H1 (cell line): Measurements from ENCODE around the gene UNC5B. TPM values are rescaled to one million over a fixed set of nuclear protein-coding genes. Genes with fewer than 3 reads are reported as not detected.

ENCODE experiments used
- CTCF ChIA-PET: fragments of 300-600 bp; sonication (Branson Sonifier 250); formaldehyde crosslinking; loops from one replicate; lab custom pipeline; 2021; ENCODE audit not compliant: partially characterized antibody; lab: Charles Lee
- POLR2A ChIA-PET: fragments of 300-600 bp; sonication (Branson Sonifier 250); formaldehyde crosslinking; loops from one replicate; lab custom pipeline; 2021; ENCODE audit warnings: inconsistent platforms; ENCODE audit not compliant: partially characterized antibody; lab: Charles Lee
- DNase-seq, 2 experiments: peaks; one replicate each; pipeline versions ENCODE4 v3.0.0 to v3.0.0-alpha.2; 2010 to 2022; ENCODE audit warnings: low spot score in 2 of 2, low read depth in 1 of 2, mixed read lengths in 1 of 2
- FAIRE-seq: peaks from 2 replicates; lab custom pipeline; 2011; peaks lifted over from hg19 to GRCh38; lab: Jason Lieb, UNC
- H2AFZ ChIP-seq: 2 replicates; pipeline ENCODE4 v1.8.1; 2012; ENCODE audit warnings: low read length, inconsistent platforms
- H2AK5ac ChIP-seq: 2 replicates; pipeline ENCODE4 v1.6.1; 2013; ENCODE audit warnings: low read depth, low read length
- H2BK120ac ChIP-seq: replicated peaks from 2 replicates; pipeline ENCODE3; 2013; ENCODE audit warnings: low read depth, low read length, inconsistent platforms
- H2BK12ac ChIP-seq: 2 replicates; pipeline ENCODE4 v1.6.1; 2013; ENCODE audit warnings: low read depth, low read length
- H2BK15ac ChIP-seq: 2 replicates; pipeline ENCODE4 v1.6.1; 2013; ENCODE audit warnings: low read length
- H2BK20ac ChIP-seq: 2 replicates; pipeline ENCODE4 v1.6.1; 2013; ENCODE audit warnings: low read length
- H2BK5ac ChIP-seq: 2 replicates; pipeline ENCODE4 v1.6.1; 2013; ENCODE audit warnings: low read depth, low read length
- H3K14ac ChIP-seq: 2 replicates; pipeline ENCODE4 v1.6.1; 2013; ENCODE audit warnings: inconsistent platforms; ENCODE audit not compliant: insufficient read length
- H3K18ac ChIP-seq: 2 replicates; pipeline ENCODE4 v1.6.1; 2013; ENCODE audit warnings: low read length; ENCODE audit errors: extremely low read depth
- H3K23ac ChIP-seq: 2 replicates; pipeline ENCODE4 v1.6.1; 2013; ENCODE audit warnings: inconsistent platforms; ENCODE audit not compliant: insufficient read length
- H3K23me2 ChIP-seq: 2 replicates; pipeline ENCODE4 v1.6.1; 2013; ENCODE audit warnings: low read depth, low read length
- H3K27ac ChIP-seq: 2 replicates; pipeline ENCODE4 v1.6.1; 2011; ENCODE audit warnings: low read depth, low read length, inconsistent platforms
- H3K27me3 ChIP-seq, 4 experiments: replicated peaks in 1 of 4; 1 replicate in 1 of 4; 2 replicates in 3 of 4; pipeline versions ENCODE4 v1.6.1 to v1.8.1; 2011 to 2013; ENCODE audit warnings: low read length in 3 of 4, mild to moderate bottlenecking in 3 of 4, inconsistent platforms in 2 of 4, mixed read lengths in 2 of 4, moderate library complexity in 1 of 4; ENCODE audit not compliant: control insufficient read depth in 3 of 4, insufficient read depth in 3 of 4; ENCODE audit errors: extremely low read depth in 1 of 4
- H3K36me3 ChIP-seq, 4 experiments: 2 replicates each; pipeline versions ENCODE4 v1.6.1 to v1.8.1; 2011 to 2013; ENCODE audit warnings: mild to moderate bottlenecking in 4 of 4, low read length in 3 of 4, moderate library complexity in 2 of 4, control low read depth in 1 of 4, inconsistent platforms in 1 of 4; ENCODE audit not compliant: insufficient read depth in 4 of 4, control insufficient read depth in 2 of 4
- H3K4ac ChIP-seq: replicated peaks from 2 replicates; pipeline ENCODE3; 2013; ENCODE audit warnings: low read length, low read depth, mixed read lengths, inconsistent platforms; ENCODE audit not compliant: insufficient read length
- H3K4me1 ChIP-seq, 4 experiments: replicated peaks in 1 of 4; 1 replicate in 1 of 4; 2 replicates in 3 of 4; pipeline versions ENCODE4 v1.6.1 to v1.8.1; 2011 to 2013; ENCODE audit warnings: low read length in 3 of 4, inconsistent platforms in 2 of 4, mixed read lengths in 1 of 4; ENCODE audit not compliant: insufficient read depth in 4 of 4, control insufficient read depth in 3 of 4
- H3K4me2 ChIP-seq, 2 experiments: 2 replicates each; pipeline versions ENCODE4 v1.6.1 to v1.8.1; 2011 to 2013; ENCODE audit warnings: low read depth in 2 of 2, low read length in 2 of 2, control low read depth in 1 of 2, inconsistent platforms in 1 of 2, mild to moderate bottlenecking in 1 of 2; ENCODE audit not compliant: insufficient read depth in 1 of 2
- H3K4me3 ChIP-seq, 4 experiments: fragments of 200-600, 300-600 bp in 1 of 4; sonication (generic), shearing (Covaris generic), sonication (Bioruptor Twin) in 1 of 4; 2 replicates each; pipeline versions ENCODE4 v1.5.1 to v1.8.1; 2011 to 2016; ENCODE audit warnings: low read length in 4 of 4, low read depth in 3 of 4, control low read depth in 2 of 4, inconsistent platforms in 2 of 4, mild to moderate bottlenecking in 2 of 4, mixed read lengths in 1 of 4, moderate library complexity in 1 of 4; ENCODE audit not compliant: insufficient read depth in 2 of 4; ENCODE audit errors: extremely low read depth in 1 of 4
- H3K56ac ChIP-seq: replicated peaks from 2 replicates; pipeline ENCODE3; 2013; ENCODE audit warnings: low read depth, mild to moderate bottlenecking, mixed read lengths, low read length, inconsistent platforms; ENCODE audit not compliant: insufficient read length
- H3K79me1 ChIP-seq: 2 replicates; pipeline ENCODE4 v1.6.1; 2013; ENCODE audit warnings: low read depth, low read length, control low read depth
- H3K79me2 ChIP-seq, 2 experiments: 2 replicates each; pipeline versions ENCODE4 v1.6.1 to v1.8.1; 2012 to 2013; ENCODE audit warnings: low read length in 2 of 2, mild to moderate bottlenecking in 2 of 2, inconsistent platforms in 1 of 2; ENCODE audit not compliant: insufficient read depth in 2 of 2, control insufficient read depth in 1 of 2
- H3K9ac ChIP-seq, 4 experiments: replicated peaks in 1 of 4; 1 replicate in 1 of 4; 2 replicates in 3 of 4; pipeline versions ENCODE4 v1.6.1 to v1.8.1; 2011 to 2013; ENCODE audit warnings: low read depth in 3 of 4, low read length in 3 of 4, control low read depth in 2 of 4, mild to moderate bottlenecking in 2 of 4, moderate library complexity in 2 of 4, inconsistent platforms in 1 of 4; ENCODE audit errors: extremely low read depth in 1 of 4
- H3K9me3 ChIP-seq, 2 experiments: 2 replicates each; pipeline versions ENCODE4 v1.6.1 to v1.8.1; 2012 to 2013; ENCODE audit warnings: mild to moderate bottlenecking in 2 of 2, moderate library complexity in 2 of 2, control low read depth in 1 of 2, inconsistent platforms in 1 of 2, low read depth in 1 of 2, low read length in 1 of 2, mixed read lengths in 1 of 2; ENCODE audit not compliant: insufficient read depth in 2 of 2
- H4K20me1 ChIP-seq, 2 experiments: replicated peaks in 1 of 2; 2 replicates each; pipeline versions ENCODE3 to v1.8.1; 2011 to 2013; ENCODE audit warnings: inconsistent platforms in 2 of 2, low read length in 2 of 2, mild to moderate bottlenecking in 1 of 2; ENCODE audit not compliant: insufficient read depth in 2 of 2, control insufficient read depth in 1 of 2
- H4K5ac ChIP-seq: 2 replicates; pipeline ENCODE4 v1.6.1; 2013; ENCODE audit warnings: low read length, low read depth, mixed read lengths, inconsistent platforms; ENCODE audit not compliant: insufficient read length
- H4K8ac ChIP-seq: 2 replicates; pipeline ENCODE4 v1.8.0; 2013; ENCODE audit warnings: mild to moderate bottlenecking, moderate library complexity, low read length, inconsistent platforms; ENCODE audit not compliant: insufficient read depth; ENCODE audit errors: extremely low read depth
- H4K91ac ChIP-seq: replicated peaks from 2 replicates; pipeline ENCODE3; 2013; ENCODE audit warnings: low read length, mixed read lengths, inconsistent platforms; ENCODE audit not compliant: insufficient read length
- BACH1 ChIP-seq: IDR thresholded peaks from 2 replicates; pipeline ENCODE4 v1.6.1; 2012; ENCODE audit warnings: low read length, improper control_type of control experiment
- CBX5 ChIP-seq: fragments of 300-800, 300-1000 bp; sonication (generic); IDR thresholded peaks from 2 replicates; pipeline ENCODE4 v1.7.1; 2016; ENCODE audit warnings: antibody characterized with exemption, low read length, low read depth
- FOSL1 ChIP-seq: IDR thresholded peaks from 2 replicates; pipeline ENCODE4 v1.6.1; 2011; ENCODE audit warnings: mild to moderate bottlenecking, low read depth, low read length, moderate library complexity; ENCODE audit not compliant: insufficient read depth
- POU5F1 ChIP-seq: IDR thresholded peaks from 2 replicates; pipeline ENCODE4 v1.6.1; 2011; ENCODE audit warnings: low read depth, mild to moderate bottlenecking, low read length, moderate library complexity
- RBBP5 ChIP-seq: IDR thresholded peaks from 2 replicates; pipeline ENCODE4 v1.7.1; 2012; ENCODE audit warnings: low read depth, mild to moderate bottlenecking, inconsistent platforms, low read length, moderate library complexity, borderline replicate concordance
- RNF2 ChIP-seq: fragments of 200-900, 300-1000 bp; sonication (generic); IDR thresholded peaks from 2 replicates; pipeline ENCODE4 v1.7.1; 2016; ENCODE audit warnings: borderline replicate concordance, low read depth, mild to moderate bottlenecking, antibody characterized with exemption, low read length; ENCODE audit not compliant: poor library complexity, severe bottlenecking; ENCODE audit errors: missing control alignments
- SIX5 ChIP-seq: IDR thresholded peaks from 2 replicates; pipeline ENCODE4 v1.6.1; 2011; ENCODE audit warnings: mild to moderate bottlenecking, low read depth, low read length
- SP1 ChIP-seq: IDR thresholded peaks from 2 replicates; pipeline ENCODE4 v1.6.1; 2011; ENCODE audit warnings: low read depth, low read length
- SP2 ChIP-seq: IDR thresholded peaks from 2 replicates; pipeline ENCODE4 v1.6.1; 2012; ENCODE audit warnings: mild to moderate bottlenecking, low read length, inconsistent platforms
- YY1 ChIP-seq: IDR thresholded peaks from 2 replicates; pipeline ENCODE4 v1.6.1; 2011; ENCODE audit warnings: low read depth, mild to moderate bottlenecking, low read length
- ZNF274 ChIP-seq: IDR thresholded peaks from 2 replicates; pipeline ENCODE4 v1.7.0; 2012; ENCODE audit warnings: low read length, borderline replicate concordance; ENCODE audit errors: extremely low read depth
- WGBS, 2 experiments: shearing (Covaris generic) in 1 of 2; methylation state at CpG; one replicate each; pipeline versions ENCODE4 v1.1.6 to v1.1.7; 2013 to 2015; ENCODE audit warnings: low lambda C conversion rate in 2 of 2, mixed read lengths in 2 of 2, inconsistent platforms in 1 of 2, low coverage in 1 of 2, missing lambda C conversion rate in 1 of 2; ENCODE audit not compliant: insufficient replicate concordance in 2 of 2, insufficient coverage in 1 of 2, insufficient read length in 1 of 2; ENCODE audit errors: extremely low coverage in 1 of 2, missing lambda C conversion rate in 1 of 2; 5-methylcytosine and 5-hydroxymethylcytosine counted together
- polyA plus RNA-seq, 7 experiments: library from polyadenylated mRNA; depleted of rRNA in 3 of 7; stranded (reverse) in 5 of 7; unstranded in 2 of 7; fragments of >200 nt in 5 of 7; fragments of 200-250 nt in 2 of 7; gene quantifications; 1 replicate in 5 of 7; 2 replicates in 1 of 7; 4 replicates in 1 of 7; pipeline versions ENCODE4 v1.2.1 to v1.2.3, GENCODE V29; 2011 to 2013; ENCODE audit warnings: missing spikeins in 2 of 7, mixed read lengths in 2 of 7
- total RNA-seq: library from RNA; stranded (reverse); fragmentation: NEBNext Ultra II Directional; extraction: Animal tissue kit (Norgen Biotek cat#: 25700); gene quantifications from 2 replicates; pipeline ENCODE4 v1.2.1, GENCODE V29; 2021

UNC5B gene
- total and polyA plus RNA-seq, 2 of the 8 experiments (the other 6 are each of a cell fraction or from before 2014, with no cell fraction given) = 27.9 to 31.8 TPM

GRCh38 chr10:71178880-71179279 lies 33.5 kb upstream of the UNC5B start:
- no peak overlapping the region for H3K4me2 ChIP-seq
- no peaks in the 10 kb centered on the region for H3K9me3 ChIP-seq
- H3K14ac ChIP-seq = no peak overlapping the region
- no peaks in the 10 kb centered on the region for H3K36me3 ChIP-seq
- DNase-seq = no peak
- H4K91ac ChIP-seq = no peak overlapping the region
- POLR2A ChIA-PET = no interaction called here
- H4K8ac ChIP-seq = no peak overlapping the region
- H3K23ac ChIP-seq = no peak overlapping the region
- no peak for TF ChIP-seq YY1
- no peak for TF ChIP-seq RNF2
- TF ChIP-seq BACH1 = no peak
- no peak for TF ChIP-seq RBBP5
- no peak for TF ChIP-seq SP1
- no peak for TF ChIP-seq SP2
- TF ChIP-seq FOSL1 = no peak
- no peak for TF ChIP-seq SIX5
- no peak for TF ChIP-seq POU5F1
- no peak for TF ChIP-seq CBX5
- TF ChIP-seq ZNF274 = no peak
- TF ChIP-seq, all 59 proteins: peak for 0
- Histone ChIP-seq H4K5ac (no peak overlapping the region), H3K9ac (no peak overlapping the region), H2AK5ac (no peak overlapping the region), H2BK20ac (no peak overlapping the region), H3K27ac (no peak overlapping the region), H3K27me3 (no peaks in the 10 kb centered on the region; a peak in 2 of 7 replicates), H3K18ac (no peak overlapping the region), H2BK15ac (no peak overlapping the region), H3K56ac (no peak overlapping the region), H3K4me3 (no peak overlapping the region), H3K4ac (no peak overlapping the region), H3K23me2 (no peaks in the 10 kb centered on the region), H4K20me1 (no peaks in the 10 kb centered on the region), H2AFZ (no peak overlapping the region), H2BK5ac (no peak overlapping the region), H3K79me1 (no peaks in the 10 kb centered on the region), H3K4me1 (peaks cover 0 to 10% (median 3%) of the 10 kb centered on the region in 4 experiments; a peak in 3 of 7 replicates), H3K79me2 (no peaks in the 10 kb centered on the region), H2BK120ac (no peak overlapping the region), H2BK12ac (no peak overlapping the region)
- CTCF ChIA-PET = interaction anchor here (1.2 to 2.6 kb wide), 5 partner anchors 30 to 276 kb away, joined by 4 to 7 read pairs (median 4); no protein-coding TSS in a partner anchor
- no peak for FAIRE-seq
- WGBS, 2 experiments = 100% methylated on average over 2 of the region's 3 CpGs; no CpG with 5 or more reads in 1 of the 2 experiments
